Spleen (tissue), 11 donors: ENCODE measurements around the gene PRSS38. TPM values are rescaled to one million over a fixed set of nuclear protein-coding genes. Genes with fewer than 3 reads are reported as not detected.

Source experiments
- DNase-seq: peaks from one replicate; pipeline ENCODE4 v3.0.0-alpha.2; 2020
- H3K27ac ChIP-seq, 8 donors: fragments of 200-600 bp; sonication (generic) in 7 of 8; 1 replicate in 4 of 8; 2 replicates in 4 of 8; pipeline versions ENCODE4 v1.5.0 to v1.8.0; 2016 to 2021; ENCODE audit warnings: inconsistent platforms in 4 of 8, mild to moderate bottlenecking in 4 of 8, moderate library complexity in 1 of 8
- H3K27me3 ChIP-seq, 7 donors: fragments of 200-600 bp; sonication (generic) in 6 of 7; replicated peaks in 1 of 7; 1 replicate in 4 of 7; 2 replicates in 3 of 7; pipeline versions ENCODE4 v1.5.0 to v1.8.0; 2016 to 2021; ENCODE audit warnings: inconsistent platforms in 3 of 7, mild to moderate bottlenecking in 1 of 7
- H3K36me3 ChIP-seq, 6 donors: fragments of 200-600 bp; sonication (generic) in 5 of 6; 1 replicate in 4 of 6; 2 replicates in 2 of 6; pipeline versions ENCODE4 v1.5.0 to v1.8.0; 2016 to 2021; ENCODE audit warnings: inconsistent platforms in 2 of 6
- H3K4me1 ChIP-seq, 6 donors: fragments of 200-600 bp; sonication (generic) in 5 of 6; 1 replicate in 3 of 6; 2 replicates in 3 of 6; pipeline versions ENCODE4 v1.5.0 to v1.8.0; 2016 to 2021; ENCODE audit warnings: inconsistent platforms in 3 of 6
- H3K4me3 ChIP-seq, 8 donors: fragments of 200-600 bp; sonication (generic) in 7 of 8; 1 replicate in 4 of 8; 2 replicates in 4 of 8; pipeline versions ENCODE4 v1.5.0 to v1.8.0; 2016 to 2021; ENCODE audit warnings: inconsistent platforms in 4 of 8, mild to moderate bottlenecking in 4 of 8, moderate library complexity in 2 of 8
- H3K9me3 ChIP-seq, 8 donors: fragments of 200-600 bp; sonication (generic) in 7 of 8; 1 replicate in 4 of 8; 2 replicates in 4 of 8; pipeline versions ENCODE4 v1.5.0 to v1.8.0; 2016 to 2021; ENCODE audit warnings: inconsistent platforms in 4 of 8
- CTCF ChIP-seq, 11 experiments: fragments of 200-600 bp in 7 of 11; fragments of 450-650 bp in 4 of 11; sonication (generic) in 4 of 11; IDR thresholded peaks in 8 of 11; conservative IDR thresholded peaks in 3 of 11; 1 replicate in 7 of 11; 2 replicates in 4 of 11; pipeline versions ENCODE4 v1.4.0 to v1.8.0; 2016 to 2021; ENCODE audit warnings: antibody characterized with exemption in 11 of 11, inconsistent platforms in 4 of 11, mild to moderate bottlenecking in 1 of 11
- POLR2A ChIP-seq, 3 donors: fragments of 450-650 bp; IDR thresholded peaks; one replicate each; pipeline ENCODE4 v1.5.1; 2017; ENCODE audit warnings: antibody characterized with exemption in 3 of 3, mild to moderate bottlenecking in 1 of 3
- POLR2AphosphoS5 ChIP-seq, 3 donors: sonication (generic); formaldehyde crosslinking; IDR thresholded peaks; one replicate each; pipeline ENCODE4 v1.5.1; 2017; ENCODE audit warnings: antibody characterized with exemption in 3 of 3
- WGBS, 5 donors: extraction: QIAGEN DNeasy Blood & Tissue Kit in 3 of 5; methylation state at CpG; one replicate each; pipeline versions ENCODE4 v1.1.5 to v1.1.7; 2013 to 2018; 5-methylcytosine and 5-hydroxymethylcytosine counted together
- intact Hi-C: fragments of 100-400 bp; cut with DNase I; formaldehyde crosslinking; loops from one replicate; pipeline ENCODE4 v1.15.0; 2023; ENCODE audit warnings: low total_unique reads
- polyA plus RNA-seq, 3 donors: library from polyadenylated mRNA; stranded (reverse); fragments of 200-250 nt; gene quantifications; one replicate each; pipeline ENCODE4 v1.2.1, GENCODE V29; 2013
- total RNA-seq, 7 donors: library from RNA; depleted of rRNA in 3 of 7; stranded (reverse); fragments of >200 nt in 3 of 7; fragmentation: NEBNext Ultra II Directional in 4 of 7; extraction: Animal tissue kit (Norgen Biotek cat#: 25700) in 4 of 7; gene quantifications; one replicate each; pipeline versions ENCODE4 v1.1.0 to v1.2.1, GENCODE V29; 2016 to 2021
- donor health status: healthy with polysubstance abuse.
- donor health status: DM: no; HTN: no; CAD: no; lungs with moderate emphysema.
- donor health status: DM: no; HTN: no; CAD: no.
- donor health status: Bipolar disorder and iron deficiency.
- donor health status: healthy.
- donor health status: DM: no; HTN: no; CAD: no.
- donor health status: DM: yes; HTN: yes; CAD: no.

PRSS38 gene
- total and polyA plus RNA-seq, 10 donors: not detected

GRCh38 chr1:227856147-227856858, 40.8 kb downstream of the PRSS38 start:
- H3K36me3 ChIP-seq: no peaks in the 10 kb centered on the region

GRCh38 chr1:227864882-227865281, 49.4 kb downstream of the PRSS38 start:
- H3K4me1 ChIP-seq: peaks cover 0 to 5% (median 3%) of the 10 kb centered on the region in 6 donors
- no peak overlapping the region for H3K27ac ChIP-seq
- peaks cover 0 to 7% (median 0%) of the 10 kb centered on the region in 7 donors for H3K27me3 ChIP-seq
- no peaks in the 10 kb centered on the region for H3K36me3 ChIP-seq
- TF ChIP-seq CTCF (IDR thresholded peaks at IDR 0.05 in 8 of 11, conservative IDR thresholded peaks at IDR 0.05 in 3 of 11) (no peak), POLR2A (IDR thresholded peaks at IDR 0.05) (no peak), POLR2AphosphoS5 (IDR thresholded peaks at IDR 0.05) (no peak)
- H3K9me3 ChIP-seq: peaks cover 0 to 20% (median 13%) of the 10 kb centered on the region in 8 donors
- DNase-seq: no peak
- intact Hi-C loops: no loop called here
- no peak overlapping the region for H3K4me3 ChIP-seq

More at GRCh38 chr1:227856147-227856858, 40.8 kb downstream of the PRSS38 start:
- H3K4me1 ChIP-seq: no peaks in the 10 kb centered on the region
- DNase-seq: no peak
- 87 to 92% (median 87%) methylated on average over 7 of the region's 7 CpGs for WGBS, 5 donors
- no peak overlapping the region for H3K4me3 ChIP-seq
- TF ChIP-seq POLR2AphosphoS5 (IDR thresholded peaks at IDR 0.05): no peak
- no peak for TF ChIP-seq CTCF (IDR thresholded peaks at IDR 0.05 in 8 of 11, conservative IDR thresholded peaks at IDR 0.05 in 3 of 11)
- no peak for TF ChIP-seq POLR2A (IDR thresholded peaks at IDR 0.05)
- no peaks in the 10 kb centered on the region for H3K9me3 ChIP-seq
- H3K27ac ChIP-seq: no peak overlapping the region
- intact Hi-C loops: no loop called here
- H3K27me3 ChIP-seq: peaks cover 0 to 17% (median 0%) of the 10 kb centered on the region in 7 donors

- TF ChIP-seq POLR2AphosphoS5 (IDR thresholded peaks at IDR 0.05): no peak
- TF ChIP-seq CTCF (IDR thresholded peaks at IDR 0.05 in 8 of 11, conservative IDR thresholded peaks at IDR 0.05 in 3 of 11): no peak
- TF ChIP-seq POLR2A (IDR thresholded peaks at IDR 0.05): no peak
Measured at GRCh38 chr1:227869279-227869842, 53.9 kb downstream of the PRSS38 start.

GRCh38 chr1:227869851-227870305, 54.4 kb downstream of the PRSS38 start:
- no peak overlapping the region for H3K4me3 ChIP-seq
- H3K27me3 ChIP-seq: peaks cover 0 to 31% (median 0%) of the 10 kb centered on the region in 7 donors
- H3K27ac ChIP-seq: no peak overlapping the region
- intact Hi-C loops: no loop called here
- 9 to 23% (median 11%) methylated on average over 5 of the region's 5 CpGs for WGBS, 5 donors
- TF ChIP-seq CTCF (IDR thresholded peaks at IDR 0.05 in 8 of 11, conservative IDR thresholded peaks at IDR 0.05 in 3 of 11): no peak
- peak in 2 of 3 donors; percentile 14 to 22 for TF ChIP-seq POLR2AphosphoS5 (IDR thresholded peaks at IDR 0.05)
- H3K36me3 ChIP-seq: no peaks in the 10 kb centered on the region
- DNase-seq: peak; percentile 63
- peaks cover 0 to 19% (median 9%) of the 10 kb centered on the region in 8 donors for H3K9me3 ChIP-seq
- peaks cover 0 to 12% (median 5%) of the 10 kb centered on the region in 6 donors for H3K4me1 ChIP-seq

More at GRCh38 chr1:227869279-227869842, 53.9 kb downstream of the PRSS38 start:
- DNase-seq: no peak
- peaks cover 0 to 12% (median 5%) of the 10 kb centered on the region in 6 donors for H3K4me1 ChIP-seq
- H3K9me3 ChIP-seq: peaks cover 0 to 24% (median 14%) of the 10 kb centered on the region in 8 donors
- H3K27me3 ChIP-seq: peaks cover 0 to 31% (median 0%) of the 10 kb centered on the region in 7 donors
- H3K36me3 ChIP-seq: no peaks in the 10 kb centered on the region
- H3K27ac ChIP-seq: no peak overlapping the region
- intact Hi-C loops: no loop called here
- no peak overlapping the region for H3K4me3 ChIP-seq
- 25 to 47% (median 35%) methylated on average over 5 of the region's 5 CpGs for WGBS, 5 donors
